Bronchial epithelial cell (primary cell): Measurements from ENCODE around the gene DYRK3. TPM values are rescaled to one million over a fixed set of nuclear protein-coding genes. Genes with fewer than 3 reads are reported as not detected.

Experiments used
- DNase-seq: peaks from one replicate; pipeline ENCODE4 v3.0.0-alpha.2; 2010; ENCODE audit warnings: low read depth
- FAIRE-seq: peaks from 2 replicates; lab custom pipeline; 2011; peaks lifted over from hg19 to GRCh38; lab: Jason Lieb, UNC
- H3K27me3 ChIP-seq: 2 replicates; pipeline ENCODE4 v1.5.1; 2011; ENCODE audit warnings: low read length; ENCODE audit not compliant: control insufficient read depth, insufficient read depth
- H3K36me3 ChIP-seq: 2 replicates; pipeline ENCODE4 v1.5.1; 2011; ENCODE audit warnings: low read length; ENCODE audit not compliant: control insufficient read depth, insufficient read depth
- H3K4me3 ChIP-seq: 2 replicates; pipeline ENCODE4 v1.5.1; 2011; ENCODE audit warnings: mild to moderate bottlenecking, low read depth, low read length, control low read depth
- total RNA-seq: library from RNA; depleted of rRNA; stranded (reverse); fragments of >200 nt; gene quantifications from 2 replicates; pipeline ENCODE4 v1.2.1, GENCODE V29; 2014
- TF ChIP-seq, protein P1 (sequence below): IDR thresholded peaks from 2 replicates; pipeline ENCODE4 v1.5.1; 2011; ENCODE audit warnings: mild to moderate bottlenecking, moderate library complexity, low read length, control low read depth, inconsistent platforms; ENCODE audit not compliant: insufficient read depth, severe bottlenecking

The DYRK3 gene
- total RNA-seq, 1 donor from 2014 or later, result 58.2 TPM

GRCh38 chr1:206643118-206643698 lies 7.9 kb downstream of the DYRK3 start:
- Histone ChIP-seq H3K4me3 (no peak overlapping the region), H3K27me3 (no peaks in the 10 kb centered on the region), H3K36me3 (peaks cover 6% of the 10 kb centered on the region)
- DNase-seq (no peak), FAIRE-seq (no peak)
- TF ChIP-seq, protein P1, sequence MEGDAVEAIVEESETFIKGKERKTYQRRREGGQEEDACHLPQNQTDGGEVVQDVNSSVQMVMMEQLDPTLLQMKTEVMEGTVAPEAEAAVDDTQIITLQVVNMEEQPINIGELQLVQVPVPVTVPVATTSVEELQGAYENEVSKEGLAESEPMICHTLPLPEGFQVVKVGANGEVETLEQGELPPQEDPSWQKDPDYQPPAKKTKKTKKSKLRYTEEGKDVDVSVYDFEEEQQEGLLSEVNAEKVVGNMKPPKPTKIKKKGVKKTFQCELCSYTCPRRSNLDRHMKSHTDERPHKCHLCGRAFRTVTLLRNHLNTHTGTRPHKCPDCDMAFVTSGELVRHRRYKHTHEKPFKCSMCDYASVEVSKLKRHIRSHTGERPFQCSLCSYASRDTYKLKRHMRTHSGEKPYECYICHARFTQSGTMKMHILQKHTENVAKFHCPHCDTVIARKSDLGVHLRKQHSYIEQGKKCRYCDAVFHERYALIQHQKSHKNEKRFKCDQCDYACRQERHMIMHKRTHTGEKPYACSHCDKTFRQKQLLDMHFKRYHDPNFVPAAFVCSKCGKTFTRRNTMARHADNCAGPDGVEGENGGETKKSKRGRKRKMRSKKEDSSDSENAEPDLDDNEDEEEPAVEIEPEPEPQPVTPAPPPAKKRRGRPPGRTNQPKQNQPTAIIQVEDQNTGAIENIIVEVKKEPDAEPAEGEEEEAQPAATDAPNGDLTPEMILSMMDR, result no peak

DNA sequence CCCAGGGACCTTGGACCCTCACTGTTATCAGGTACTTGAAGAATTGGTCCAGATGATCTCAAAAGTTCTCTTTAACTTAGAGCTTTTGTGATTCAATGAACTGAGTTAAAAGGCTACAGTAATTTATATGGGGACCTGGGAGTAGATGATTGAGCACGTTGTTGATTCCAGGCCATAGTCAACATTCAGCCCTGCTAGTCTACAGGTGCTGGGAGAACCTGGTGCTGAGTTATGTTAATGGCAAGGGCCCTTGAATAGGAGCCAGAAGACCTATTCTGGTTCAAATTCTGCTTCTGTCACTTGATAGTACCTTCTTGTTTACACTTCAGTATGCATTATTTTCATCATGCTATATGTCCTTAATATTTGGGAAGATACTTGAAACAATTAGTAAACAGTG lies 11.2 kb downstream of the DYRK3 start:
- peaks cover 8% of the 10 kb centered on the region for H3K36me3 ChIP-seq
- no peak overlapping the region for H3K4me3 ChIP-seq
- H3K27me3 ChIP-seq, result no peaks in the 10 kb centered on the region
- TF ChIP-seq, protein P1, result no peak
- no peak for DNase-seq
- FAIRE-seq, result no peak

- FAIRE-seq (no peak), DNase-seq (no peak)
- TF ChIP-seq, protein P1, result no peak
- peaks cover 8% of the 10 kb centered on the region for H3K36me3 ChIP-seq
- no peak overlapping the region for H3K4me3 ChIP-seq
- H3K27me3 ChIP-seq, result no peaks in the 10 kb centered on the region
Observed at GRCh38 chr1:206647224-206647623, 11.9 kb downstream of the DYRK3 start.

GRCh38 chr1:206649261-206649921 lies 14.1 kb downstream of the DYRK3 start:
- TF ChIP-seq, protein P1, result no peak
- Histone ChIP-seq H3K27me3 (no peaks in the 10 kb centered on the region), H3K36me3 (peaks cover 8% of the 10 kb centered on the region), H3K4me3 (no peak overlapping the region)
- DNase-seq, result no peak
- no peak for FAIRE-seq

DNA sequence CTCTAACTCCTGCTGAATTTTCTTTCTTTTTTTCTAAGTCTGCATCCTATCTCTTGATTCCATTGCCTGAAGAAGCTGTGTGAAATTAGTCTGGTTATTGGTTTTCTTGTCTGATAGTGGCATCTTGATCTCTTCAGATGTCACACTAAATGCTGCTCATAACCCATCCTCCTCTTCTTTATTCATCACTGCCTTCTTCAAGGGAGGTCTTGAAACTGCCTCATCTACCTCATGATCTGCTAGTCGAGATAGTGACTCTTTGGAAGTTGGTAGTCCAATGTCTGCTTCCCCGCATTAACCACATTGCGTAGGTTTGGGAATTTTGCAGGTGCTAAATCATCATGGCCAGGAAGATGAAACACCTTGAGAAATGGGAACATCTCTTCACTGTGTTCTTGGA lies 15.7 kb downstream of the DYRK3 start:
- DNase-seq (no peak), FAIRE-seq (no peak)
- H3K4me3 ChIP-seq, result no peak overlapping the region
- peaks cover 8% of the 10 kb centered on the region for H3K36me3 ChIP-seq
- TF ChIP-seq, protein P1, result no peak
- no peaks in the 10 kb centered on the region for H3K27me3 ChIP-seq
